ENCODE data around the gene IZUMO2. TPM values are rescaled to one million over a fixed set of nuclear protein-coding genes. Genes with fewer than 3 reads are reported as not detected.
A peak's percentile ranks its signal among the peaks of the same experiment; 100 is the strongest.
"Not testable (repeated sequence)": the region's sequence is repeated elsewhere in the genome, so short reads cannot be mapped to it uniquely, and the experiment has no call there.

IZUMO2 gene
- total RNA-seq, 2 donors from 2014 or later: not detected

- DNase-seq (ENCODE audit: low spot score) (no peak), ATAC-seq (ENCODE audit: insufficient number of reproducible peaks, low FRiP score, low read depth) (no peak)
- Histone ChIP-seq H3K9me3 (peaks cover 6% of the 10 kb centered on the region), H3K36me3 (no peaks in the 10 kb centered on the region), H3K27me3 (replicated peaks; ENCODE audit: insufficient read depth) (no peaks in the 10 kb centered on the region), H3K4me3 (no peak overlapping the region), H3K27ac (no peak overlapping the region), H3K4me1 (ENCODE audit: control insufficient read depth in 1 of 2, low read depth in 2 of 2) (no peaks in the 10 kb centered on the region)
- no peak for TF ChIP-seq CTCF (IDR thresholded peaks at IDR 0.05)
Observed at GRCh38 chr19:50154529-50154928, 8.6 kb downstream of the IZUMO2 start.

- no peak for DNase-seq (ENCODE audit: low spot score)
- H3K27ac ChIP-seq: no peak overlapping the region
- H3K36me3 ChIP-seq: no peaks in the 10 kb centered on the region
- TF ChIP-seq CTCF (IDR thresholded peaks at IDR 0.05): no peak
- H3K9me3 ChIP-seq: no peaks in the 10 kb centered on the region
- no peak for ATAC-seq (ENCODE audit: insufficient number of reproducible peaks, low FRiP score, low read depth)
- H3K4me1 ChIP-seq (ENCODE audit: control insufficient read depth in 1 of 2, low read depth in 2 of 2): no peaks in the 10 kb centered on the region
- no peaks in the 10 kb centered on the region for H3K27me3 ChIP-seq (replicated peaks; ENCODE audit: insufficient read depth)
- no peak overlapping the region for H3K4me3 ChIP-seq
Observed at GRCh38 chr19:50152578-50152977, 10.5 kb downstream of the IZUMO2 start.

GRCh38 chr19:50148528-50148927 is 14.6 kb downstream of the IZUMO2 start:
- Histone ChIP-seq H3K27me3 (replicated peaks; ENCODE audit: insufficient read depth) (no peaks in the 10 kb centered on the region), H3K4me3 (peak overlapping the region; percentile 91), H3K4me1 (ENCODE audit: control insufficient read depth in 1 of 2, low read depth in 2 of 2) (peaks cover 5 to 6% of the 10 kb centered on the region in 2 donors), H3K36me3 (no peaks in the 10 kb centered on the region), H3K27ac (no peak overlapping the region), H3K9me3 (no peaks in the 10 kb centered on the region)
- no peak for TF ChIP-seq CTCF (IDR thresholded peaks at IDR 0.05)
- DNase-seq (ENCODE audit: low spot score): no peak
- ATAC-seq (ENCODE audit: insufficient number of reproducible peaks, low FRiP score, low read depth): no peak

- DNase-seq (ENCODE audit: low spot score): peak; percentile 67
- peak; percentile 94 for ATAC-seq (ENCODE audit: insufficient number of reproducible peaks, low FRiP score, low read depth)
- H3K27me3 ChIP-seq (replicated peaks; ENCODE audit: insufficient read depth): no peaks in the 10 kb centered on the region
- no peak for TF ChIP-seq CTCF (IDR thresholded peaks at IDR 0.05)
- H3K4me3 ChIP-seq: peak overlapping the region; percentile 91
- H3K27ac ChIP-seq: peak overlapping the region; percentile 42 to 69
- H3K36me3 ChIP-seq: no peaks in the 10 kb centered on the region
- no peaks in the 10 kb centered on the region for H3K9me3 ChIP-seq
- peaks cover 5 to 6% of the 10 kb centered on the region in 2 donors for H3K4me1 ChIP-seq (ENCODE audit: control insufficient read depth in 1 of 2, low read depth in 2 of 2)
Observed at GRCh38 chr19:50147462-50148423, 15.3 kb downstream of the IZUMO2 start.

GRCh38 chr19:50141921-50142320 is 21.2 kb downstream of the IZUMO2 start:
- not testable (repeated sequence) for ATAC-seq (ENCODE audit: insufficient number of reproducible peaks, low FRiP score, low read depth); H3K27me3 ChIP-seq (replicated peaks; ENCODE audit: insufficient read depth); H3K4me1 ChIP-seq (ENCODE audit: control insufficient read depth in 1 of 2, low read depth in 2 of 2); H3K9me3 ChIP-seq; DNase-seq (ENCODE audit: low spot score); H3K27ac ChIP-seq; H3K36me3 ChIP-seq; H3K4me3 ChIP-seq

GRCh38 chr19:50140118-50140845 is 22.8 kb downstream of the IZUMO2 start:
- H3K9me3 ChIP-seq; DNase-seq (ENCODE audit: low spot score): not testable (repeated sequence)

GRCh38 chr19:50136603-50137365 is 26.3 kb downstream of the IZUMO2 start:
- H3K9me3 ChIP-seq; H3K4me1 ChIP-seq (ENCODE audit: control insufficient read depth in 1 of 2, low read depth in 2 of 2); H3K27ac ChIP-seq; H3K36me3 ChIP-seq; H3K27me3 ChIP-seq (replicated peaks; ENCODE audit: insufficient read depth); ATAC-seq (ENCODE audit: insufficient number of reproducible peaks, low FRiP score, low read depth); DNase-seq (ENCODE audit: low spot score): not testable (repeated sequence)
- peak overlapping the region; percentile 41 for H3K4me3 ChIP-seq

More at GRCh38 chr19:50140118-50140845, 22.8 kb downstream of the IZUMO2 start:
- not testable (repeated sequence) for ATAC-seq (ENCODE audit: insufficient number of reproducible peaks, low FRiP score, low read depth); H3K27ac ChIP-seq; H3K36me3 ChIP-seq; H3K4me1 ChIP-seq (ENCODE audit: control insufficient read depth in 1 of 2, low read depth in 2 of 2); H3K4me3 ChIP-seq; H3K27me3 ChIP-seq (replicated peaks; ENCODE audit: insufficient read depth)

Measured in thoracic aorta (tissue), 2 donors.